Lung (tissue), 12 donors: ENCODE data around the gene MAOA. TPM values are rescaled to one million over a fixed set of nuclear protein-coding genes. Genes with fewer than 3 reads are reported as not detected.

Experiments used
- ATAC-seq: fragments of 200-7000 bp; cut with Tn5 transposase; one replicate; pipeline ENCODE4 v1.9.1; 2020; ENCODE audit warnings: moderate number of reproducible peaks; ENCODE audit not compliant: insufficient read depth, low FRiP score
- DNase-seq, 3 donors: peaks; one replicate each; pipeline ENCODE4 v3.0.0-alpha.2; 2013 to 2017
- H3K27ac ChIP-seq, 2 donors: one replicate each; pipeline ENCODE4 v1.5.1; 2013; ENCODE audit warnings: mild to moderate bottlenecking in 2 of 2, moderate library complexity in 2 of 2, control low read depth in 1 of 2, inconsistent platforms in 1 of 2, low read depth in 1 of 2, low read length in 1 of 2
- H3K27me3 ChIP-seq, 3 donors: one replicate each; pipeline ENCODE4 v1.5.1; 2013; ENCODE audit warnings: low read length in 2 of 3; ENCODE audit not compliant: control insufficient read depth in 3 of 3, insufficient read depth in 3 of 3
- H3K36me3 ChIP-seq, 4 donors: one replicate each; pipeline ENCODE4 v1.5.1; 2013; ENCODE audit warnings: low read length in 4 of 4, mild to moderate bottlenecking in 1 of 4, moderate library complexity in 1 of 4; ENCODE audit not compliant: control insufficient read depth in 4 of 4, insufficient read depth in 4 of 4
- H3K4me1 ChIP-seq, 5 donors: one replicate each; pipeline ENCODE4 v1.5.1; 2013; ENCODE audit warnings: low read length in 5 of 5, mild to moderate bottlenecking in 2 of 5, moderate library complexity in 1 of 5; ENCODE audit not compliant: control insufficient read depth in 5 of 5, insufficient read depth in 5 of 5
- H3K4me3 ChIP-seq: one replicate; pipeline ENCODE4 v1.5.1; 2013; ENCODE audit warnings: mild to moderate bottlenecking, control low read depth, moderate library complexity
- H3K9ac ChIP-seq, 2 donors: one replicate each; pipeline ENCODE4 v1.5.1; 2013; ENCODE audit warnings: low read length in 2 of 2, control low read depth in 1 of 2; ENCODE audit not compliant: insufficient read depth in 1 of 2
- H3K9me3 ChIP-seq, 4 donors: one replicate each; pipeline ENCODE4 v1.5.1; 2013; ENCODE audit warnings: low read length in 3 of 4, mild to moderate bottlenecking in 1 of 4, moderate library complexity in 1 of 4; ENCODE audit not compliant: control insufficient read depth in 4 of 4, insufficient read depth in 3 of 4
- CTCF ChIP-seq: IDR thresholded peaks from 2 replicates; pipeline ENCODE4 v1.5.1; 2012; ENCODE audit warnings: mild to moderate bottlenecking; ENCODE audit errors: control extremely low read depth, extremely low read depth
- WGBS, 2 donors: extraction: QIAGEN DNeasy Blood & Tissue Kit; methylation state at CpG; one replicate each; pipeline ENCODE4 v1.1.7; 2013; 5-methylcytosine and 5-hydroxymethylcytosine counted together
- polyA plus RNA-seq, 2 donors: library from polyadenylated mRNA; stranded (reverse); fragments of 200-250 nt; gene quantifications; one replicate each; pipeline ENCODE4 v1.2.1, GENCODE V29; 2013
- total RNA-seq, 2 donors: library from RNA; depleted of rRNA in 1 of 2; stranded (reverse); fragments of >200 nt in 1 of 2; gene quantifications; one replicate each; pipeline ENCODE4 v1.2.1, GENCODE V29; 2014 to 2021
- donor health status: control.
- donor health status: control.
- donor health status: Bipolar disorder and iron deficiency.
- donor health status: healthy.
- donor health status: DM: yes; HTN: yes; CAD: no.

MAOA gene
- total and polyA plus RNA-seq, 4 donors: 70.0 to 187 (median 117) TPM

DNA sequence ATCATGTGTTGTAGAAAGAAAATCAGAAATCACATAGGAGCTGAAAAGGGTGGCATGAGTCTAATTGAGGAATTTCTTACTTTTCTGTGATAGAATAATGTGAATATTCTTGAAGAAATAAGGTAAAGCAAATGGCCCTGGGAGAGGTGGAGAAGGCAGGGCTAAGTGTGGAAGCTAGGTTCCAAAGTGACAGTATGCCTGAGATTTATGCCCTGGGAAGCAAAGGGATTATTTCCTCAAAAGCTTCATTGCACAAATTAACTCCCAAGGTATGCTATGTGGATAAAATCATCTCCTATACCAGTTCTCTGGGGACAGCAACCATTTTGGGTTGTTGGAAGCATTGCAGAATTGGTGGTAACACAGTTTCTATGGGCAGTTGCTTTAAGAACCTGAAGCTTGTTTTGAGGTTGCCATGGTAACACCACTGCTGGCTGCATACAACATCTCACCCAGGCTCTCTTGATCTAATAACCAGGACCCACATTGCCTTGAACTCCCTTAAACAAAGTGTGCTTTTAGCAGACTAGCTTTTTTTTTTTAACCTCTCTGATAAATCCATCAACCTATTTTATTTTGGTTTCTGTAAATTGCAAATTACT lies 21.0 kb downstream of the MAOA start:
- no peak for TF ChIP-seq CTCF
- H3K4me1 ChIP-seq: peaks cover 0 to 18% (median 0%) of the 10 kb centered on the region in 5 donors
- peaks cover 0 to 1% (median 0%) of the 10 kb centered on the region in 4 donors for H3K9me3 ChIP-seq
- H3K36me3 ChIP-seq: no peaks in the 10 kb centered on the region
- H3K4me3 ChIP-seq: no peak overlapping the region
- ATAC-seq: no peak
- DNase-seq: peak; percentile 74 to 89 (median 86)
- no peak overlapping the region for H3K9ac ChIP-seq
- H3K27ac ChIP-seq: no peak overlapping the region
- peaks cover 0 to 13% (median 0%) of the 10 kb centered on the region in 3 donors for H3K27me3 ChIP-seq

DNA sequence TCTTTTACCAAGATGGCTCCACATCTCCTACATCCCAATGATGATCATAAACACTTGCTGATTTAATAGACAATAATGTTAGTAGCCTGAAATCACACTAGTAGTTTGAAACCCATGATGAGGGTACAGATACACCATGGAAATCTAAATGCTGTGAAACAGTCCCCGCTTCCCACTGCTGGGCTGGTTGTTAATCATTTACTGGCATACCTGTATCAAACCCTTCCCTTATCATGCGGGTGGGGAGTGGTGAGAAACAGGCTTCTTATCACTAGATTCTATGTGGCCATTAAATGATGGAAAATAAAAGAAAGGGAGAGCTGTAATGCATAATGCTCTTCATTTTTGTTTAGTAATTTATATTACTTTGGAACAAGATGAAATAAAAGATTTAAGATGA lies 21.9 kb downstream of the MAOA start:
- ATAC-seq (no peak), DNase-seq (no peak)
- no peak overlapping the region for H3K27ac ChIP-seq
- H3K9ac ChIP-seq: no peak overlapping the region
- H3K27me3 ChIP-seq: peaks cover 0 to 13% (median 0%) of the 10 kb centered on the region in 3 donors
- WGBS, 2 donors: 80 to 92% methylated on average over 2 of the region's 2 CpGs
- H3K4me3 ChIP-seq: no peak overlapping the region
- H3K4me1 ChIP-seq: peaks cover 0 to 18% (median 0%) of the 10 kb centered on the region in 5 donors
- no peaks in the 10 kb centered on the region for H3K36me3 ChIP-seq
- peaks cover 0 to 1% (median 0%) of the 10 kb centered on the region in 4 donors for H3K9me3 ChIP-seq
- TF ChIP-seq CTCF: no peak

DNA sequence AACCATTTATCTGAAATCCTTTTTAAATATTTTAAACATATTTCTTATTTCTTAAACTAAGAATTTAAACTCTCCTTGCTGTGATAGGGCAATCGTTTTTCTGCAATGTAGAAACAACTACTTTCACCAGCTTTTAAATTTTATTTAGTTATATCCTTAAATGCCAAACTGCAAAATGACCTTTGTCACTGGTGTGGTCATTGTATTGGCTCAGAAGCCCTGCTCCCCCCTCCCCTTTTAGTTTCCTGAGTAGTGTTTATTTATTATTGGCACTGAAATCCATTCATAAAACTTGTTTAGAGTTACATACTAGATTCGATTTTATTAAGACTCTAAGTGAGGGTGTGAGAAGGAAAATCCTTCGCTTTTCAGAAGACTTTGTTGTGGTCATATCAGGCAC lies 23.0 kb downstream of the MAOA start:
- no peak for ATAC-seq
- H3K9me3 ChIP-seq: peaks cover 0 to 1% (median 0%) of the 10 kb centered on the region in 4 donors
- WGBS, 2 donors: 48 to 64% methylated on average over 3 of the region's 3 CpGs

More for the DNA sequence above, 23.0 kb downstream of the MAOA start:
- Histone ChIP-seq H3K4me1 (peaks cover 0 to 18% (median 0%) of the 10 kb centered on the region in 5 donors), H3K27me3 (peaks cover 0 to 13% (median 8%) of the 10 kb centered on the region in 3 donors), H3K36me3 (peaks cover 0 to 6% (median 0%) of the 10 kb centered on the region in 4 donors), H3K4me3 (no peak overlapping the region), H3K9ac (no peak overlapping the region), H3K27ac (no peak overlapping the region)
- no peak for DNase-seq
- no peak for TF ChIP-seq CTCF
